RPMI8226 (cell line): ENCODE measurements around the gene PSMB10.
"Not testable (repeated sequence)": the region's sequence is repeated elsewhere in the genome, so short reads cannot be mapped to it uniquely, and the experiment has no call there.

Experiments used
- DNase-seq: peaks from one replicate; pipeline ENCODE4 v3.0.0-alpha.2; 2015

PSMB10 gene

GRCh38 chr16:67941469-67942199 lies 5.0 kb upstream of the PSMB10 start:
- peak; percentile 2 for DNase-seq

GRCh38 chr16:67940446-67941089 lies 3.9 kb upstream of the PSMB10 start:
- no peak for DNase-seq

- DNase-seq: peak; percentile 57
These were observed 3.1 kb upstream of the PSMB10 start for GRCh38 chr16:67939507-67940445.

GRCh38 chr16:67937713-67938112 lies 1.1 kb upstream of the PSMB10 start:
- not testable (repeated sequence) for DNase-seq

- peak; percentile 97 for DNase-seq
These were observed 393 bp upstream of the PSMB10 start for GRCh38 chr16:67936880-67937605.

GRCh38 chr16:67935402-67936123 lies 1.1 kb downstream of the PSMB10 start:
- peak; percentile 100 for DNase-seq

GRCh38 chr16:67935101-67935401 lies 1.6 kb downstream of the PSMB10 start:
- DNase-seq: no peak

GRCh38 chr16:67934306-67935100 lies 2.1 kb downstream of the PSMB10 start:
- DNase-seq: peak; percentile 5

- DNase-seq: peak; percentile 3
These were observed 2.8 kb downstream of the PSMB10 start for GRCh38 chr16:67933805-67934204.

- no peak for DNase-seq
These were observed 4.2 kb downstream of the PSMB10 start for GRCh38 chr16:67932462-67932840.

GRCh38 chr16:67931712-67932461 lies 4.8 kb downstream of the PSMB10 start, which contains the start of gene CTRL:
TSS of gene CTRL (minus strand) at chr16:67931862. CDS start at chr16:67931852, 10 bp downstream.
- peak; percentile 4 for DNase-seq

GRCh38 chr16:67930678-67931211 lies 5.9 kb downstream of the PSMB10 start:
- DNase-seq: peak; percentile 1

- no peak for DNase-seq
These were observed 6.5 kb downstream of the PSMB10 start for GRCh38 chr16:67930191-67930590.

GRCh38 chr16:67928561-67929364 lies 7.9 kb downstream of the PSMB10 start:
- peak; percentile 87 for DNase-seq

GRCh38 chr16:67928147-67928546 lies 8.5 kb downstream of the PSMB10 start:
- DNase-seq: no peak

- DNase-seq: no peak
These were observed 9.3 kb downstream of the PSMB10 start for GRCh38 chr16:67927131-67927941.

GRCh38 chr16:67926181-67926750 lies 10.4 kb downstream of the PSMB10 start:
- DNase-seq: no peak
